ENCODE measurements around the gene ITGAL. TPM values are rescaled to one million over a fixed set of nuclear protein-coding genes. Genes with fewer than 3 reads are reported as not detected.

The ITGAL gene
- total and polyA plus RNA-seq, 2 of the 13 experiments (the other 11 are each of a cell fraction or from before 2014, with no cell fraction given): 0.86 to 1.2 TPM

DNA sequence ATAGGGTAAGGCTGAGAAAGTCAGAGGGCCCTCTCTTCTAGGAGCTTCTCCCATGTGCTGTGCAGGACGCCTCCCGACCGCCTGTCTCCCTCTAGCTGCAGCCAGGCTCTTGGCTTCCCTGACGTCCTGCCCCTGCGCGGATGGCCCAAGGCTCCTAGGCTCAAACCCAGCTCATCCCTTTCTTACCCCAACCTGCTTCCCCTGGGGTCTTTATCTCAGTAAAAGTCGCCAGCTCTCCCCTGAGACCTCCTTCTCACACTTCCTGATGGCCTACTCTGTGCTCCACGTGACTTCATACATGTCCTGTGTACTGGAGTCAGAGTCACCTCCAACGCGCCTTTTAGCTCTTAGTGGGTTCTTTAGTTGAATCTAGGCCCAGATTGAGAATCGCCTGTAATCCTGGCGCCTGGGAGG lies 63.2 kb downstream of the ITGAL start (continued):
- TF ChIP-seq, protein P1, sequence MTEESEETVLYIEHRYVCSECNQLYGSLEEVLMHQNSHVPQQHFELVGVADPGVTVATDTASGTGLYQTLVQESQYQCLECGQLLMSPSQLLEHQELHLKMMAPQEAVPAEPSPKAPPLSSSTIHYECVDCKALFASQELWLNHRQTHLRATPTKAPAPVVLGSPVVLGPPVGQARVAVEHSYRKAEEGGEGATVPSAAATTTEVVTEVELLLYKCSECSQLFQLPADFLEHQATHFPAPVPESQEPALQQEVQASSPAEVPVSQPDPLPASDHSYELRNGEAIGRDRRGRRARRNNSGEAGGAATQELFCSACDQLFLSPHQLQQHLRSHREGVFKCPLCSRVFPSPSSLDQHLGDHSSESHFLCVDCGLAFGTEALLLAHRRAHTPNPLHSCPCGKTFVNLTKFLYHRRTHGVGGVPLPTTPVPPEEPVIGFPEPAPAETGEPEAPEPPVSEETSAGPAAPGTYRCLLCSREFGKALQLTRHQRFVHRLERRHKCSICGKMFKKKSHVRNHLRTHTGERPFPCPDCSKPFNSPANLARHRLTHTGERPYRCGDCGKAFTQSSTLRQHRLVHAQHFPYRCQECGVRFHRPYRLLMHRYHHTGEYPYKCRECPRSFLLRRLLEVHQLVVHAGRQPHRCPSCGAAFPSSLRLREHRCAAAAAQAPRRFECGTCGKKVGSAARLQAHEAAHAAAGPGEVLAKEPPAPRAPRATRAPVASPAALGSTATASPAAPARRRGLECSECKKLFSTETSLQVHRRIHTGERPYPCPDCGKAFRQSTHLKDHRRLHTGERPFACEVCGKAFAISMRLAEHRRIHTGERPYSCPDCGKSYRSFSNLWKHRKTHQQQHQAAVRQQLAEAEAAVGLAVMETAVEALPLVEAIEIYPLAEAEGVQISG (CRISPR knock-in tag; IDR thresholded peaks at IDR 0.05): peak; percentile 92
- TF ChIP-seq ZNF746 (CRISPR knock-in tag; IDR thresholded peaks at IDR 0.05) (peak; percentile 62), ZNF720 (CRISPR knock-in tag; IDR thresholded peaks at IDR 0.05) (no peak), SIN3A (IDR thresholded peaks at IDR 0.05; ENCODE audit: borderline replicate concordance, low read depth, low read length) (peak; percentile 75; the same call in 1 of the 2 replicates), ZNF556 (CRISPR knock-in tag; IDR thresholded peaks at IDR 0.05; ENCODE audit: borderline replicate concordance) (peak; percentile 65), SUZ12 (IDR thresholded peaks at IDR 0.05; ENCODE audit: low read depth, low read length) (no peak), ZSCAN29 (CRISPR knock-in tag; conservative IDR thresholded peaks at IDR 0.05) (peak; percentile 57), ZNF839 (CRISPR knock-in tag; IDR thresholded peaks at IDR 0.05; ENCODE audit: borderline replicate concordance) (0 out of 2 replicates have a peak, but pooled peaks have one; percentile 33), ZNF292 (CRISPR knock-in tag; IDR thresholded peaks at IDR 0.05; ENCODE audit: borderline replicate concordance, low read depth) (peak; percentile 65; the same call in 1 of the 2 replicates), ZNF160 (CRISPR knock-in tag; IDR thresholded peaks at IDR 0.05) (0 out of 2 replicates have a peak, but pooled peaks have one; percentile 22), MED1 (CRISPR knock-in tag; IDR thresholded peaks at IDR 0.05) (peak; percentile 67), ISL2 (CRISPR knock-in tag; IDR thresholded peaks at IDR 0.05) (no peak), TP53 (CRISPR knock-in tag; conservative IDR thresholded peaks at IDR 0.05) (0 out of 2 replicates have a peak, but pooled peaks have one; percentile 8), SP5 (CRISPR knock-in tag; IDR thresholded peaks at IDR 0.05; ENCODE audit: borderline replicate concordance, low read depth) (peak; percentile 56; the same call in 1 of the 2 replicates)
- TF ChIP-seq, protein P2, sequence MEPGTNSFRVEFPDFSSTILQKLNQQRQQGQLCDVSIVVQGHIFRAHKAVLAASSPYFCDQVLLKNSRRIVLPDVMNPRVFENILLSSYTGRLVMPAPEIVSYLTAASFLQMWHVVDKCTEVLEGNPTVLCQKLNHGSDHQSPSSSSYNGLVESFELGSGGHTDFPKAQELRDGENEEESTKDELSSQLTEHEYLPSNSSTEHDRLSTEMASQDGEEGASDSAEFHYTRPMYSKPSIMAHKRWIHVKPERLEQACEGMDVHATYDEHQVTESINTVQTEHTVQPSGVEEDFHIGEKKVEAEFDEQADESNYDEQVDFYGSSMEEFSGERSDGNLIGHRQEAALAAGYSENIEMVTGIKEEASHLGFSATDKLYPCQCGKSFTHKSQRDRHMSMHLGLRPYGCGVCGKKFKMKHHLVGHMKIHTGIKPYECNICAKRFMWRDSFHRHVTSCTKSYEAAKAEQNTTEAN (CRISPR knock-in tag; conservative IDR thresholded peaks at IDR 0.05): 0 out of 2 replicates have a peak, but pooled peaks have one; percentile 31
- TF ChIP-seq, protein P3, sequence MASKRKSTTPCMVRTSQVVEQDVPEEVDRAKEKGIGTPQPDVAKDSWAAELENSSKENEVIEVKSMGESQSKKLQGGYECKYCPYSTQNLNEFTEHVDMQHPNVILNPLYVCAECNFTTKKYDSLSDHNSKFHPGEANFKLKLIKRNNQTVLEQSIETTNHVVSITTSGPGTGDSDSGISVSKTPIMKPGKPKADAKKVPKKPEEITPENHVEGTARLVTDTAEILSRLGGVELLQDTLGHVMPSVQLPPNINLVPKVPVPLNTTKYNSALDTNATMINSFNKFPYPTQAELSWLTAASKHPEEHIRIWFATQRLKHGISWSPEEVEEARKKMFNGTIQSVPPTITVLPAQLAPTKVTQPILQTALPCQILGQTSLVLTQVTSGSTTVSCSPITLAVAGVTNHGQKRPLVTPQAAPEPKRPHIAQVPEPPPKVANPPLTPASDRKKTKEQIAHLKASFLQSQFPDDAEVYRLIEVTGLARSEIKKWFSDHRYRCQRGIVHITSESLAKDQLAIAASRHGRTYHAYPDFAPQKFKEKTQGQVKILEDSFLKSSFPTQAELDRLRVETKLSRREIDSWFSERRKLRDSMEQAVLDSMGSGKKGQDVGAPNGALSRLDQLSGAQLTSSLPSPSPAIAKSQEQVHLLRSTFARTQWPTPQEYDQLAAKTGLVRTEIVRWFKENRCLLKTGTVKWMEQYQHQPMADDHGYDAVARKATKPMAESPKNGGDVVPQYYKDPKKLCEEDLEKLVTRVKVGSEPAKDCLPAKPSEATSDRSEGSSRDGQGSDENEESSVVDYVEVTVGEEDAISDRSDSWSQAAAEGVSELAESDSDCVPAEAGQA (IDR thresholded peaks at IDR 0.05; ENCODE audit: low read depth): peak; percentile 81
- TF ChIP-seq, protein P3 (CRISPR knock-in tag; IDR thresholded peaks at IDR 0.05; ENCODE audit: borderline replicate concordance): no peak
- TF ChIP-seq, protein P4, sequence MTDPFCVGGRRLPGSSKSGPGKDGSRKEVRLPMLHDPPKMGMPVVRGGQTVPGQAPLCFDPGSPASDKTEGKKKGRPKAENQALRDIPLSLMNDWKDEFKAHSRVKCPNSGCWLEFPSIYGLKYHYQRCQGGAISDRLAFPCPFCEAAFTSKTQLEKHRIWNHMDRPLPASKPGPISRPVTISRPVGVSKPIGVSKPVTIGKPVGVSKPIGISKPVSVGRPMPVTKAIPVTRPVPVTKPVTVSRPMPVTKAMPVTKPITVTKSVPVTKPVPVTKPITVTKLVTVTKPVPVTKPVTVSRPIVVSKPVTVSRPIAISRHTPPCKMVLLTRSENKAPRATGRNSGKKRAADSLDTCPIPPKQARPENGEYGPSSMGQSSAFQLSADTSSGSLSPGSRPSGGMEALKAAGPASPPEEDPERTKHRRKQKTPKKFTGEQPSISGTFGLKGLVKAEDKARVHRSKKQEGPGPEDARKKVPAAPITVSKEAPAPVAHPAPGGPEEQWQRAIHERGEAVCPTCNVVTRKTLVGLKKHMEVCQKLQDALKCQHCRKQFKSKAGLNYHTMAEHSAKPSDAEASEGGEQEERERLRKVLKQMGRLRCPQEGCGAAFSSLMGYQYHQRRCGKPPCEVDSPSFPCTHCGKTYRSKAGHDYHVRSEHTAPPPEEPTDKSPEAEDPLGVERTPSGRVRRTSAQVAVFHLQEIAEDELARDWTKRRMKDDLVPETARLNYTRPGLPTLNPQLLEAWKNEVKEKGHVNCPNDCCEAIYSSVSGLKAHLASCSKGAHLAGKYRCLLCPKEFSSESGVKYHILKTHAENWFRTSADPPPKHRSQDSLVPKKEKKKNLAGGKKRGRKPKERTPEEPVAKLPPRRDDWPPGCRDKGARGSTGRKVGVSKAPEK (CRISPR knock-in tag; IDR thresholded peaks at IDR 0.05; ENCODE audit: borderline replicate concordance): no peak
